Loucy (cell line): ENCODE data around the gene IL10RB.

Source experiments
- H2AFZ ChIP-seq: fragments of 200-600 bp; sonication (generic); 2 replicates; pipeline ENCODE4 v1.6.0; 2016; ENCODE audit warnings: antibody characterized with exemption, mild to moderate bottlenecking, low read length, moderate library complexity
- H3F3A ChIP-seq: fragments of 200-600 bp; 2 replicates; pipeline ENCODE4 v1.6.0; 2016; ENCODE audit warnings: antibody characterized with exemption, low read depth, mild to moderate bottlenecking
- H3K27me3 ChIP-seq: fragments of 200-600 bp; sonication (generic); 2 replicates; pipeline ENCODE4 v1.6.1; 2014; ENCODE audit warnings: low read length, mild to moderate bottlenecking; ENCODE audit not compliant: insufficient read depth, poor library complexity, severe bottlenecking
- H3K36me3 ChIP-seq: fragments of 200-600 bp; sonication (generic); 2 replicates; pipeline ENCODE4 v1.6.1; 2016; ENCODE audit warnings: low read length; ENCODE audit not compliant: insufficient read depth
- H3K4me1 ChIP-seq: fragments of 200-600 bp; sonication (generic); 2 replicates; pipeline ENCODE4 v1.5.1; 2014; ENCODE audit warnings: low read length, mild to moderate bottlenecking; ENCODE audit not compliant: insufficient read depth, poor library complexity, severe bottlenecking
- H3K4me2 ChIP-seq: fragments of 200-600 bp; sonication (generic); 2 replicates; pipeline ENCODE4 v1.6.0; 2014; ENCODE audit warnings: antibody characterized with exemption, low read length, low read depth, mild to moderate bottlenecking; ENCODE audit not compliant: poor library complexity, severe bottlenecking
- H3K4me3 ChIP-seq: fragments of 200-600 bp; sonication (generic); 2 replicates; pipeline ENCODE4 v1.5.1; 2014; ENCODE audit warnings: low read length, mild to moderate bottlenecking, mixed read lengths; ENCODE audit not compliant: poor library complexity, severe bottlenecking
- H3K79me2 ChIP-seq: fragments of 200-600 bp; sonication (generic); 2 replicates; pipeline ENCODE4 v1.6.1; 2014; ENCODE audit warnings: low read length; ENCODE audit not compliant: insufficient read depth
- H3K9ac ChIP-seq: fragments of 200-600 bp; sonication (generic); 2 replicates; pipeline ENCODE4 v1.6.0; 2014; ENCODE audit warnings: mild to moderate bottlenecking, low read depth, low read length, moderate library complexity; ENCODE audit not compliant: poor library complexity, severe bottlenecking
- H3K9me2 ChIP-seq: fragments of 200-600 bp; sonication (generic); replicated peaks from 2 replicates; pipeline ENCODE4 v1.6.1; 2016; ENCODE audit warnings: low read depth, low read length, mixed read lengths
- H3K9me3 ChIP-seq: fragments of 200-600 bp; sonication (generic); 2 replicates; pipeline ENCODE4 v1.6.1; 2014; ENCODE audit warnings: mild to moderate bottlenecking, antibody characterized with exemption, low read length, low read depth; ENCODE audit not compliant: insufficient read depth
- H4K20me1 ChIP-seq: fragments of 200-600 bp; sonication (generic); 2 replicates; pipeline ENCODE4 v1.6.0; 2014; ENCODE audit warnings: antibody characterized with exemption, low read length, mild to moderate bottlenecking; ENCODE audit not compliant: insufficient read depth, poor library complexity, severe bottlenecking
- EZH2phosphoT487 ChIP-seq: fragments of 200-600 bp; IDR thresholded peaks from 2 replicates; pipeline ENCODE4 v1.6.1; 2018; ENCODE audit warnings: antibody characterized with exemption, mild to moderate bottlenecking, moderate library complexity, borderline replicate concordance
- TF ChIP-seq, protein P1 (sequence below): fragments of 200-600 bp; sonication (generic); conservative IDR thresholded peaks from 2 replicates; pipeline ENCODE4 v1.5.1; 2014; ENCODE audit warnings: mild to moderate bottlenecking, antibody characterized with exemption, low read length

IL10RB gene

DNA sequence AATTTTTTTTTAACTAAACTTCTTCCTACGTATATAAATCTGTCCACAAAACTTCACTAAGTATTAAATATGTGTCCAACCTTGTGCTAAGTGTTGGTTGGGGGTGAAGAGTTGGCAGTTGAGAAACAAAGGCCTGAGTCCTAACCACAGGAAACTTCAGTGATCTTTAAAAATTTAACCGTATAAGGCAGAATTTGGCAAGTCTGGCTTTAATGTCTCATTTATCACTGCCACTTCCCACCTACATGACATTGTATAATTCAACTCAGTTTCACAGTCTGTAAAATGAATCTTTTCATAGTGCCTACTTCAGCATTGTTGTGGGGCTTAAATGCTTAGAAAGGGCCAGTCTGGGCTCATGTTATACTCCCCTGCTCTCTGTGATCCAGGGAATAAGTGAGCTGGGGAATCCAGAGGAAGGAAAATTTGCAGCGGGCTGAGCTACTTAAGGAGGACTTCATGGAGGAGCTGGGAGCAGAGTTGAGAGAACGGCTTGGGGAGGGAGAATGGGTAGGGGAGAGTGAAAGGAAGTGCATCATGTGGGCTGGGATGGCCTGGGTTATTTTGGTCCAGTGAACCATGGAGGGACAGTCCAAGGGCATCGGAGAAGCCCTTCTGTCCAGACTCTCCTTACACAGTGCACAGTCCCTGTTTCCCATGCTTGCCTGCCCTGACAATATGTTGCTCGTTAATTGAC, 21.9 kb upstream of the IL10RB start:
- H2AFZ ChIP-seq, result no peak overlapping the region
- peaks cover 57% of the 10 kb centered on the region for H3K36me3 ChIP-seq
- H3K9me3 ChIP-seq, result no peaks in the 10 kb centered on the region
- H3K4me1 ChIP-seq, result peaks cover 84% of the 10 kb centered on the region
- TF ChIP-seq, protein P1, sequence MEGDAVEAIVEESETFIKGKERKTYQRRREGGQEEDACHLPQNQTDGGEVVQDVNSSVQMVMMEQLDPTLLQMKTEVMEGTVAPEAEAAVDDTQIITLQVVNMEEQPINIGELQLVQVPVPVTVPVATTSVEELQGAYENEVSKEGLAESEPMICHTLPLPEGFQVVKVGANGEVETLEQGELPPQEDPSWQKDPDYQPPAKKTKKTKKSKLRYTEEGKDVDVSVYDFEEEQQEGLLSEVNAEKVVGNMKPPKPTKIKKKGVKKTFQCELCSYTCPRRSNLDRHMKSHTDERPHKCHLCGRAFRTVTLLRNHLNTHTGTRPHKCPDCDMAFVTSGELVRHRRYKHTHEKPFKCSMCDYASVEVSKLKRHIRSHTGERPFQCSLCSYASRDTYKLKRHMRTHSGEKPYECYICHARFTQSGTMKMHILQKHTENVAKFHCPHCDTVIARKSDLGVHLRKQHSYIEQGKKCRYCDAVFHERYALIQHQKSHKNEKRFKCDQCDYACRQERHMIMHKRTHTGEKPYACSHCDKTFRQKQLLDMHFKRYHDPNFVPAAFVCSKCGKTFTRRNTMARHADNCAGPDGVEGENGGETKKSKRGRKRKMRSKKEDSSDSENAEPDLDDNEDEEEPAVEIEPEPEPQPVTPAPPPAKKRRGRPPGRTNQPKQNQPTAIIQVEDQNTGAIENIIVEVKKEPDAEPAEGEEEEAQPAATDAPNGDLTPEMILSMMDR, result no peak
- TF ChIP-seq EZH2phosphoT487, result no peak
- H3K9ac ChIP-seq, result peak overlapping the region; percentile 79
- peaks cover 9% of the 10 kb centered on the region for H3F3A ChIP-seq
- H3K9me2 ChIP-seq, result no peaks in the 10 kb centered on the region
- no peaks in the 10 kb centered on the region for H3K27me3 ChIP-seq
- peaks cover 77% of the 10 kb centered on the region for H3K79me2 ChIP-seq
- H4K20me1 ChIP-seq, result no peaks in the 10 kb centered on the region
- H3K4me2 ChIP-seq, result peak overlapping the region; percentile 78
- H3K4me3 ChIP-seq, result peak overlapping the region; percentile 59

DNA sequence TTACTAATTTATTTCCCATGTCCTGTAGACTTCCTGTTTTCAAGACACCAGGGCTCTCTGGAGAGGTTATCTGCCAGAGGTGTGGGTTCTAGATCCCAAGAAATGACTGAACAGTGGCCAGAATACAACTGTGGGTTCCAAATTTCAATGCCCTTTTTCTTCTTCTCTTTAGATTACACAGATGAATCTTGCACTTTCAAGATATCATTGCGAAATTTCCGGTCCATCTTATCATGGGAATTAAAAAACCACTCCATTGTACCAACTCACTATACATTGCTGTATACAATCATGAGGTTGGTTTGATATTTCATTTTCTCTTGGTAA, 21.4 kb upstream of the IL10RB start:
- Histone ChIP-seq H3K9me3 (no peaks in the 10 kb centered on the region), H2AFZ (no peak overlapping the region), H3K4me3 (peak overlapping the region; percentile 59), H3K9me2 (no peaks in the 10 kb centered on the region), H3F3A (peaks cover 9% of the 10 kb centered on the region), H3K36me3 (peaks cover 62% of the 10 kb centered on the region), H3K27me3 (no peaks in the 10 kb centered on the region), H4K20me1 (no peaks in the 10 kb centered on the region), H3K79me2 (peaks cover 77% of the 10 kb centered on the region), H3K9ac (peak overlapping the region; percentile 79), H3K4me1 (peaks cover 85% of the 10 kb centered on the region), H3K4me2 (peak overlapping the region; percentile 78)
- TF ChIP-seq, protein P1, result no peak
- TF ChIP-seq EZH2phosphoT487, result no peak

DNA sequence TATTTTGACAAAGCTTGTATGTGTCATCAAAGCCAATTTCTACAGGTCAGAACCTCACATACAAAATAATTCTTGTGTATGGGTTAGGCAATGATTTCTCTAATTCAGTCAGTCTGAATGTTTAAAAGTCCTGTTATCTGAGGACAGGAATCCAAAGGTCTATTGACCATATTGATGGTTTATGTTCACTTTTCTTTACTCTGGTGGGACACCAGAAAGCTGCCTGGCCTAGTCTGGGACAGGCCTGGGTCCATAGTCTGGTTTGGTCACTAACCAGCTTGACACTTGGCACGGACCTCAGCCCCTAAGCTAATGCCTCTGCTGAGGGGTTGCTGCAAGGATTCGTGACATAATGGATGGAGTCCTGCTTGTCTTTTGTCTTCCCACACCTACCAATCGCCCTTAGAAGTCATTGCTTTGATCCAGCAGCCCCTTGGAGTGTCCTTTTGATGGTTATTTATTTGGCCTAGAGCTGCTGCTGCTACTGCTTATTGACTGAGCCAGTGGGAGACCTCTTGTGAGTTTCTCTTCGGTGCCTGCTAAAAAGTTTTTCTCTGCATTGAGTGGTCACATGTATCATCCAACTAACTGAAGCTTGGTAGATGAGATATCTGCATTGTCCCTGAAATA, 20.8 kb upstream of the IL10RB start:
- no peaks in the 10 kb centered on the region for H3K27me3 ChIP-seq
- H3K4me1 ChIP-seq, result peaks cover 79% of the 10 kb centered on the region
- H3F3A ChIP-seq, result peaks cover 9% of the 10 kb centered on the region
- no peak overlapping the region for H2AFZ ChIP-seq
- TF ChIP-seq EZH2phosphoT487, result no peak
- TF ChIP-seq, protein P1, result no peak
- H3K79me2 ChIP-seq, result peaks cover 71% of the 10 kb centered on the region
- no peaks in the 10 kb centered on the region for H4K20me1 ChIP-seq
- H3K4me3 ChIP-seq, result peak overlapping the region; percentile 59
- H3K9ac ChIP-seq, result peak overlapping the region; percentile 79
- no peaks in the 10 kb centered on the region for H3K9me3 ChIP-seq
- peak overlapping the region; percentile 78 for H3K4me2 ChIP-seq
- H3K9me2 ChIP-seq, result no peaks in the 10 kb centered on the region
- peaks cover 69% of the 10 kb centered on the region for H3K36me3 ChIP-seq
